ENCODE measurements around the gene LRRC36.
A peak's percentile ranks its signal among the peaks of the same experiment; 100 is the strongest.

Gene LRRC36, protein sequence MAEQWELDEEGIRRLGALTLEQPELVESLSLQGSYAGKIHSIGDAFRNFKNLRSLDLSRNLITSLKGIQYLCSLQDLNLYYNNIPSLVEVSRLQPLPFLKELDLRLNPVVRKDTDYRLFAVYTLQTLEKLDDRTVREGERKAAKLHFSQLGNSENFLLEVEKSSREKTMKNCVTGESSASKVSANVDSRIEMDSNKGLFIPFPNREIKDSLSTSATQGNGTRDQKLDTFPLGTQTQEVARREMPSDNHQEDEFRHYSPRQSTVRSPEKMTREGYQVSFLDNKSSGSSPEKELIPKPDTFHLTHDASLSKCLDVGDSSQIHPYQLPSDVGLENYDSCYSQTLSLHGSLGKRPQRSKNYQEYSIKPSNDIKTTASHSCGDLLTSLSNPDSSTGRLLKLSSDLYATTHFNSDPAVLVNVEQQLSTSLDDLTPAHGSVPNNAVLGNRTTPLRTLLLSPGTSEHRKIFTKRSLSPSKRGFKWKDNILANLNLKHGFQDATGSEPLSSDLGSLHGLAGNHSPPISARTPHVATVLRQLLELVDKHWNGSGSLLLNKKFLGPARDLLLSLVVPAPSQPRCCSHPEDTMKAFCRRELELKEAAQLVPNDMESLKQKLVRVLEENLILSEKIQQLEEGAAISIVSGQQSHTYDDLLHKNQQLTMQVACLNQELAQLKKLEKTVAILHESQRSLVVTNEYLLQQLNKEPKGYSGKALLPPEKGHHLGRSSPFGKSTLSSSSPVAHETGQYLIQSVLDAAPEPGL

GRCh38 chr16:67326472-67327309 lies at the start of gene LRRC36, which contains the start of gene KCTD19:
Gene LRRC36 (plus strand): TSS chr16:67326815. CDS start chr16:67326863, 48 bp downstream.
Gene KCTD19 (minus strand): TSS chr16:67326741. CDS start chr16:67326707, 34 bp downstream.
- no peak for DNase-seq (ENCODE audit: low spot score)

DNA sequence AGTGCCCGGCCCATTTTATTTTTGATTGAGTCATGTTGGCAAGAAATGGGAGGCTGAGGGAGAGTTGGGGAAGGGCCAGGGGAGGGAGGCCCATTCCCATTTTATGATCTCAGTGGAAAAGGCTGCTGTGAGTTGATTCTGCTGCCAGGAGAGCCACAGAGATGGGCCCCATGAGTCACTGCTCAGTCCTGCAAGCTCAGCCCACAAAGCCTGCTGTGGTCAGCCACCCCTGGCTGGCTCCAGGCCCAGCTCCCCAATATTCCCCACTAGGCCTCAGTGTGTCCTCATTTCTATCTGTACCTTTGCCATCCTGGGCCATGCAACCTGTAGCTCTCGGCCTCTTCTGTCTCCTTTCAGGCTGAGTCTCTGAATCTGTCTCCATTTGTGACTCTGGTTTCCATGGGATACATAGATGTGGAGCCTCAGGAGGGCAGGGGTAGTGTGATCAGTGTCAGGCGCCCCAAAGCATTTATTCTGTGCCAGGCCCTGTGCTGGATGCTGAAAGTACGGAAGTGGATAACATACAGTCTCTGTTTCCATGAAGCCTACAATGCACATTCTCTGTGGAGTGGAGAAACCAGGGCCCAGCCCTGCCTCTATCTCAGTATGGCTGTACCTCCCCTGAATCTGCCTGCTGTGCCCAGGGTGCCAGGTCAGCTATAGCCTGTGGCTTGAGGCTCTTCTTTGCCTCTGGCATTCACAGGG lies 49.2 kb upstream of the LRRC36 start:
- peak; percentile 25 for DNase-seq (ENCODE audit: low spot score)

GRCh38 chr16:67277999-67278772 lies 48.4 kb upstream of the LRRC36 start:
- DNase-seq (ENCODE audit: low spot score): peak; percentile 34

DNA sequence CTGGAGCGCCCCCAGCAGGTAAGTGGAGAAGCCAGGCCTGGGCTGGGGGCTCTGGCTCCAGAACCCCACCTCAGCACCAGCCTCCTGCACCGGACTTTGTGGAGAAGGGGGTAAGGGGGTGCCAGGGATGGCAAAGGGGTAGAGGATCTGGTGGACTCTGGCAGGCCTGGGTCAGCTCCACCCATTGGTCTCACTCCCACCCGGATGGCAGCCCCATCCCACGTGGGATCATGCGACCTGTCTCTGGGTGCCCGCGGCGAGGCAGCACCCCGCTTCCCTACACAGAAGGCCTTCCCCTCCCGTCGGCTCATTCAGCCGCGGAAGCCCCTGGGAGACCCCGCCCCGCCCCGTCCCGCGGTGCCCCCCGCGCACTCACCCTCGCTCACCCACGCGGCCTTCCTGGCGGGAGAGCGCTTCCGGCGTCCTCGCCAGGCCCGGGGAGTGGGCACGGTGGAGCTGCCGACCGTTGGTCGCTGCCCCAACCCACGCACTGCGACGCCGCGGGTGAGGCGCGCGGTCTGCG lies 47.8 kb upstream of the LRRC36 start:
- DNase-seq (ENCODE audit: low spot score): peak; percentile 34

DNA sequence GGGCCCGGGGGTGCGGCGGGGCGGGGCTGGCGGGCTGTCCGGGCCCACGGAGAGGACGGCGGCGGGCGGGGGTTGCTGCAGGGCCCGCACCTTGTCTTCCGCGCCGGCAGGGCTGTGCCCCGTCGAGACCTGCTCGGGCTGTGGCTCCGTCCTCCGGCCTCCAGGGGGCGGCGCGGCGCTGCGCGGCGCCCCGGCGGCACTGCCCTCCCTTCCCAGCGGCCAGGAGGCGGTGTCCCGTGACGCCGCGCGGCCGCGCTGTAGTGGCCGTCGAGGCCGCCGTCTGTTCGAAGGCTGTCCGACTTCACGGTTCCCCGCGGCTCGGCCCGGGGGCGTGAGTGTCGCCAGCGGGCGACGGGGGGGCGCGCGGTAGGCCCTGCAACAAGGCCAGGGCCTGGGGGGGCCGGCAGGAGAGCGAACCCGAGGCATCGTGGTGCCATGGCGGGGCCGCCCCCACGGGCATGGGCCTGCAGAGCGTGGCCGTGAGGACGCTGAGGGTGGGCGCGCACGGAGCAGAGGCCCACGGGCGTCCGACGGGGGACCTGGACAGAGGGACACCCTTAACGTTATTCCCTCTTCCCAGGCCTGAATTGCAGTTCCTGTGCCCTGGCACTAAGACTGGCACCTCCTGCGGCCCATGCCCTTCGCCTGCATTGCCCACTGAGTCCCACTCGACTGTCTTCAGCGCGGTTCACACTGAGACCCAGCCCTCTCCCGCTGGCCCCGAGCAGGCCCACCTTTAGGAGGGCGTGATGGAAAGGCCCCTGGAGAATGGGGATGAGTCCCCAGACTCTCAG lies 47.1 kb upstream of the LRRC36 start, which contains the start of gene PLEKHG4:
Gene PLEKHG4 (plus strand): TSS at position 237 of the 794 bp plus-strand sequence. CDS start 513 bp downstream, at position 750.
- peak; percentile 87 for DNase-seq (ENCODE audit: low spot score)

DNA sequence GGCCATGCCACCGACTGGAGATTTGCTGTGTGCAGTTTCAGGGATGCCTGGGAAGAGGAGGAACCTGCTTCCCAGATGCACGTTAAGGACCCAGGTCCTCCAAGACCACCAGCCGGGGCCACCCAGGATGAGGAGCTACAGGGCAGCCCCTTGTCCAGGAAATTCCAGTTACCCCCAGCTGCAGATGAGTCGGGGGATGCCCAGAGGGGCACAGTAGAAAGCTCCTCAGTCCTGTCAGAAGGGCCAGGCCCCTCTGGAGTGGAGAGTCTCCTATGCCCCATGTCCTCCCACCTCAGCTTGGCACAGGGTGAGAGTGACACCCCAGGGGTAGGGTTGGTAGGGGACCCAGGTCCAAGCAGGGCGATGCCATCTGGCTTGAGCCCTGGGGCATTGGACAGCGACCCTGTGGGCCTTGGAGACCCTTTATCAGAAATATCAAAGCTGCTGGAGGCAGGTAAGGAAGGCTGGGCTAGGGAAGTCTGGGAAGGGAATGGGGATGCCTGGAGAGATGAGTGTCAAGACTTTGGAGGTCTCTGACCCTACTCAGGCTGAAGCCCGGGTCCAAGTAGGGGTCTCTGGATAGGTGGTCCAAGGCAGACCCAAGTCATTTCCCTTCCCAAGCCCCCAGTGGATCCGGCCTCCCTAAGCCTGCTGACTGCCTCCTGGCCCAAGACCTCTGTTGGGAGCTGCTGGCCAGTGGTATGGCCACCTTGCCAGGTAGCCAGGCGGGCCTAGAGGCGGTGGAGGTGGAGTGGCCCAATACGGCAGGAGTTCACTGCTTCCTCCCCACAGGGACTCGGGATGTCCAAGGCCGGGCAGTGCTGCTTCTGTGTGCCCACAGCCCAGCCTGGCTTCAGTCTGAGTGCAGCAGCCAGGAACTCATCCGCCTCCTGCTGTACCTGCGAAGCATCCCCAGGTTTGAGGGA lies 46.3 kb upstream of the LRRC36 start:
- no peak for DNase-seq (ENCODE audit: low spot score)

- DNase-seq (ENCODE audit: low spot score): no peak
These were observed 44.8 kb upstream of the LRRC36 start for GRCh38 chr16:67281536-67282446.

DNA sequence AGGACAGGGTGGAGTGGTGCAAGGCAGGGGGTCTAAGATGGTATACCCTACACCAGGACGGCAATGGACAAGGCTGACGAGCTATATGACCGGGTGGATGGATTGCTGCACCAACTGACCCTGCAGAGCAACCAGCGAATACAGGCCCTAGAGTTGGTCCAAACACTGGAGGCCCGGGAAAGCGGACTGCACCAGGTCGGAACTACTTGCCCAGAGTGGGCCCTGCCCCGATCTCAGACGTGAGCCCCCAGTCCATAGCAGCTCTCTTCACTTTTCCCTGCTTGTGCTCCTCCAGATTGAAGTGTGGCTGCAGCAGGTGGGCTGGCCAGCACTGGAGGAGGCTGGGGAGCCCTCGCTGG lies 44.2 kb upstream of the LRRC36 start:
- DNase-seq (ENCODE audit: low spot score): no peak

DNA sequence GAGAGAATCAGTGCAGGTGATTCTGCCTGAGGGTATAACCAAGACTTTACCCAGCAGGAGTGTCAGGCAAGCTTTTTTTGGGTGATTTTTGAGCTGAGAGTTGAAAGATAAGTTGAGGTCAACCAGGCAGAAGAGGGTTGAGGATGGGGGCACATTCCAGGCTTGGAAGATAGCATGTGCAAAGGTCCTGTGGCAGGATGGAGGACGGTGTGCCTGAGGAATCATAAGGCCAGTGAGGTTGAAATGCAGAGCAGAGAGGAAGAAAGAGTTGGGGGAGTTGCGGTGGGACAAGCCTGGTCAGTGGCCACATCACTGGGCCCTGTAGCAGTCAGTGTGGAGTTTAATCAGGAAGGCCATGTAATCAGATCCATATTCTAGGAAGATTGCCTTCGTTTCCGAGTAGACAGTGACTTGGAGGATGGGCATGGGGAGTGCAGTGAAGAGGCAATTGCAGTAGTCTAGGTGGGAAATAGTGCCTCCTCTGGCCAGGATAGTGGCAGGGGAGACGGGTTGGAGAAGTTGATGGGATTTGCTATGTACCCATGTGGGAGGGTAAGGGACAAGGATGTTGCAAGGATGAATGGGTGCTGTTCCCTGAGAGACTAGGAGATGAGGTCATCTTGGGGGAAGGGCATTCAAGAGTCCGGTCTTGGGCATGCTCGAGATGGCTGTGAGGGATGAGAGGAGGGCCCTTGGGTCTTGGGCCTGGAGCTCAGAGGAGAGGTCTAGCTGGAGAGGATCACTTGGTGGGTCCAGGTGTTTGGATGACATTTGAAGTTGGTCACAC lies 43.4 kb upstream of the LRRC36 start:
- no peak for DNase-seq (ENCODE audit: low spot score)

- no peak for DNase-seq (ENCODE audit: low spot score)
These were observed 42.6 kb upstream of the LRRC36 start for GRCh38 chr16:67283826-67284555.

GRCh38 chr16:67284699-67285646 lies 41.6 kb upstream of the LRRC36 start:
- DNase-seq (ENCODE audit: low spot score): peak; percentile 39

GRCh38 chr16:67286441-67287235 lies 40.0 kb upstream of the LRRC36 start:
- DNase-seq (ENCODE audit: low spot score): no peak

- DNase-seq (ENCODE audit: low spot score): no peak
These were observed 38.7 kb upstream of the LRRC36 start for GRCh38 chr16:67287960-67288359.

DNA sequence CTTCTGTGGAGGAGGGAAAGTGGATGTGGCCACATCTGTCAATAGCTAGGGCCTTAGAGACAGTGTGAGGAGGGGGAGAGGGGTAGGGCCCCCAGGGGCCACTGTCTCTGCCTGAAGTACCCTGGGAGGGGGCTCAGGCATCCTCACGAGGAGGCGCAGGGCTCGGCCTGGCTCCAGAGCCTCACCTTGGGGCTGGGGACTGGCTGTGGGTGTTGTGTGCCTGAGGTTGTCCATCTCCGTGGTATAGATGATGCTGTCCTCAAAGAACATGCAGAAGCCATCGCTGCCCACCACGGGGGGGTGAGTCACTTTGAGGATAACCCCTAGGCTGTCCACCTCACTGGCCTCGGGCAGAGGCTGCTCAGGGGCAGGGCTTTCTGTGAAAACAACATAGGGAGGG lies 35.2 kb upstream of the LRRC36 start:
- DNase-seq (ENCODE audit: low spot score): no peak

Data from hematopoietic multipotent progenitor cell treated with erythropoietin and hydrocortisone succinate and interleukin-3 and kit ligand, for 15 days (in vitro differentiated cells).